NB4 (cell line): ENCODE measurements around the gene ZNF23.

Experiments
- DNase-seq: peaks from one replicate; pipeline ENCODE4 v3.0.0; 2010; ENCODE audit warnings: low read depth
- H3K4me3 ChIP-seq: one replicate; pipeline ENCODE4 v1.5.1; 2011; ENCODE audit warnings: mild to moderate bottlenecking, low read depth, low read length, moderate library complexity
- CTCF ChIP-seq: IDR thresholded peaks from one replicate; pipeline ENCODE4 v1.5.1; 2012; ENCODE audit warnings: low read depth, low read length
- MAX ChIP-seq: IDR thresholded peaks from 2 replicates; pipeline ENCODE4 v1.6.1; 2011; ENCODE audit warnings: low read depth, low read length
- MYC ChIP-seq: IDR thresholded peaks from 2 replicates; pipeline ENCODE4 v1.6.1; 2011; ENCODE audit warnings: low read depth, low read length
- POLR2A ChIP-seq: IDR thresholded peaks from 2 replicates; pipeline ENCODE4 v1.6.1; 2011; ENCODE audit warnings: mild to moderate bottlenecking; ENCODE audit not compliant: insufficient read length; ENCODE audit errors: extremely low read depth

The ZNF23 gene

GRCh38 chr16:71473891-71474290 lies 11.8 kb upstream of the ZNF23 start:
- no peak overlapping the region for H3K4me3 ChIP-seq
- no peak for DNase-seq
- TF ChIP-seq POLR2A (no peak), CTCF (no peak), MAX (no peak), MYC (no peak)

GRCh38 chr16:71472931-71473330 lies 10.9 kb upstream of the ZNF23 start:
- no peak for TF ChIP-seq MAX
- TF ChIP-seq CTCF: no peak
- no peak for TF ChIP-seq POLR2A
- TF ChIP-seq MYC: no peak
- H3K4me3 ChIP-seq: no peak overlapping the region
- DNase-seq: no peak

GRCh38 chr16:71472051-71472450 lies 10.0 kb upstream of the ZNF23 start:
- DNase-seq: no peak
- H3K4me3 ChIP-seq: no peak overlapping the region
- TF ChIP-seq CTCF: no peak
- TF ChIP-seq MAX: no peak
- TF ChIP-seq MYC: no peak
- TF ChIP-seq POLR2A: no peak

- no peak for TF ChIP-seq MAX
- TF ChIP-seq MYC: no peak
- TF ChIP-seq POLR2A: no peak
- TF ChIP-seq CTCF: no peak
- no peak overlapping the region for H3K4me3 ChIP-seq
- peak; percentile 62 for DNase-seq
Observed at GRCh38 chr16:71467810-71468209, 5.8 kb upstream of the ZNF23 start.

- H3K4me3 ChIP-seq: no peak overlapping the region
- TF ChIP-seq MYC (no peak), POLR2A (no peak), MAX (no peak), CTCF (no peak)
- no peak for DNase-seq
Observed at GRCh38 chr16:71464231-71464630, 2.2 kb upstream of the ZNF23 start.

GRCh38 chr16:71460941-71461340 lies 1.1 kb downstream of the ZNF23 start:
- DNase-seq: no peak
- no peak for TF ChIP-seq MAX
- no peak for TF ChIP-seq CTCF
- TF ChIP-seq MYC: no peak
- TF ChIP-seq POLR2A: no peak
- H3K4me3 ChIP-seq: peak overlapping the region; percentile 94
